HG02885 (cell line): ENCODE results near the gene PTPRN.

Experiments used
- ATAC-seq: cut with Tn5 transposase; IDR thresholded peaks from one replicate; pipeline ENCODE4 v1.9.1; 2021; ENCODE audit warnings: mild to moderate bottlenecking; ENCODE audit not compliant: unreplicated experiment, poor library complexity

The PTPRN gene

GRCh38 chr2:219247678-219248642, 61.2 kb downstream of the PTPRN start:
- no peak for ATAC-seq

GRCh38 chr2:219246559-219246958, 62.6 kb downstream of the PTPRN start:
- ATAC-seq: no peak

GRCh38 chr2:219245899-219246230, 63.3 kb downstream of the PTPRN start:
- no peak for ATAC-seq

- ATAC-seq: peak; percentile 90
These were observed 63.9 kb downstream of the PTPRN start, which contains the start of the genes GLB1L and STK16 for GRCh38 chr2:219245148-219245898. Gene GLB1L, minus strand, starts transcription at chr2:219245444. Its CDS starts 1,871 bp downstream, at chr2:219243573. Gene STK16, plus strand, starts transcription at chr2:219245479. Its CDS starts 521 bp downstream, at chr2:219246000.

GRCh38 chr2:219244789-219245147, 64.4 kb downstream of the PTPRN start:
- no peak for ATAC-seq

- no peak for ATAC-seq
These were observed 65.9 kb downstream of the PTPRN start for GRCh38 chr2:219243291-219243761.
